ENCODE measurements around the gene SLAMF9.
A peak's percentile ranks its signal among the peaks of the same experiment; 100 is the strongest.

The SLAMF9 gene

DNA sequence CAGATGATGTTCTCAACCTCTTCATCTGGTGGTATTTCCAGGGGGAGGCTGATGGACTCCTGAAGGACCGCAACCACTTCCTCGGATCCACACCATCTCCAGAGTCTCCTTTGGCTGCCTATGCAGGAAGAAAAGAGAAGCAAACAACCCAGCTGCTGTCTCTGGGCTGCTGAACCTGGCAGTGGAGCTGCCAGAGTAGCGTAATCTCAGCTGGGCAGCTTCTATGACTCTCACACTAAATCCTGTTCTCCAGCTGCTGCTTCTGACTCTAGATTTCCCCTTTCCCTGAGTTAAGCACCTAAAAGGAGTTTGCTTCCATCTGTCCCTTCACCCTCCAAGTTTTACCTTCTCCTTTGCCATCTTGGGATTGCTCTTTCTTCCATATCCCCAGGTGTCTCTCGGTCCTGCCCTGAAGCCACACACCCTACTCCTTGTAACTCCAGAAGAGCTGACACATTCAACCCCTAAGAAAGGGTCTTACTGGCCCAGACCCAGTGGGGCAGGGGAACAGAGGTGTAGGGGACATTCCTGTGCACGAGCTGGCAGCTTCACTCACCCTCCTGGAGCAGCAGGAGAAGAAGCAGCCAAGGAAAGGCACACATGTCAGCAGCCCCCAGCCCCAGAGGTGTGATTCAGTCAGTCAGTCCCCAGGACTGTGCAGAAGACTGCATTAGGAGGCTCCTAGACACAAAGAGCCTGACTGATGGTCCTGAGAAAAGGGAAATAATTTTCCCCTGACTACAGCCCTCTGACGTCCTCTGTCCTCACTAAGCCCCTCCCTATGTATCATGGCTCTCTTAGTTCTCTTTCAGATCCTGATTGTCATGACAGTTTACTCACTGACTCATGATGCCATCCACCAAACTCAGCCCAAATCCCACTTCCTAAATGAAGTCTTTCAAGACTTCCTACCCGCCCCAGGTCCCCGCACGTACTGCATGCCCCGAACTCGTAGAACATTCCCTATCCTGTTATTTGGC, at the start of gene SLAMF9:
Gene SLAMF9, minus strand, starts transcription at position 702 of the 980 bp plus-strand sequence. Its CDS starts 100 bp downstream, at position 602.
- no peak for DNase-seq

DNA sequence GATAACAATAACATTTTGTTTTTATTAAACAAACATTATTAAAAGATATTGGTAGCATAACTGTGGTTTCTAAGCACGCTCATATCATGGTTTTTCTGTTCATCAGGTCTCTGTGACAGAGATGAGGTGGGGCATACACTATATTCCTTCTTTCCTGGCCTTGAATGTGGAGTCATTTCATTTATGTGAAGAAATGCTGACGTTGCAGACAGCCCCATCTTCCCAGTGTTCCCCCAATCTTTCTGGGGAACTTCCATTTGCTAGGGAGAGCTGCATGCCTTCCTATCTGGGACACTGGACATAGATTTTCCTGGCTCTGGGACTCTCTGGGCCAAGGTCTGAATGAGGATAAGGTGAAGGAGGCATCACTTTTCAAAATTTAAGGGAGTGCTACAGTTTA, 47.4 kb upstream of the SLAMF9 start:
- DNase-seq: no peak

DNA sequence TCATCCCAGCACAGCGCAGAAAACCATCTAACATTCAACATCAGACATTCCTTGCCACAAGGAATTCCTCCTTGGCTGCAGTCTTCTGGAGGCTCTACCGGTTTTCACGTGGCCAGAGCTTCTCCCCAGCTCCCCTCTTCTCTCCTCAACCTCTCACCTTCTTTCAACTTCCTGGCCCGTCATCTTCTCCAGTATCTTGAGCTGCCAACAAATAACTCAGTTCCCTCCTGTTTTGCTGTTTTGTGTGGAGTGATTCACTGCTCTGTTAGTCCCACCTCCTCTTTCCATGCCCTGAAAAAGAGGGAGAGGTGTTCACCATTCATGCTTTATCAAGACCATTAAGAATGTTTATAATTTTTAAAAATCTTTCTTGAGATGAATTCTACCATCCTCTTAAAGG, 45.2 kb upstream of the SLAMF9 start:
- no peak for DNase-seq

DNA sequence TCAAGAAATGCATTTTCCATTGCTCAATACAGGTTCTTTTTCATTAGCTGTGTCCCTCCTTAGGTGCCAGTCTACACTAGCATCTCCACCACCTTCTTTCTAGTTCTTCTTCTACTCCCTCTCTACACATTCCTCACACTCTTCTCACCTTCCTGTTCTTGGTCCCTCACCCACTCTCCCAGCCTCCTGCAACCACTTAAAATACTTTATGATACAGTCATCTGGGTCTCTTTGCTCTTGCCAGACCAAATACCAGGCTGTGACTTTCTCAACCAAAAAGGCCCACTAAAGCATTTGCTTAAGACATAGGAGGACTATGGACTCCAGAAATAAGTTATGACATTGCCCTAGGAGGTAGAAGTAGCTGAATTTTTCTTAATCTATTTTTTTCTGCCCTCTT, 42.6 kb upstream of the SLAMF9 start:
- peak; percentile 24 for DNase-seq

DNA sequence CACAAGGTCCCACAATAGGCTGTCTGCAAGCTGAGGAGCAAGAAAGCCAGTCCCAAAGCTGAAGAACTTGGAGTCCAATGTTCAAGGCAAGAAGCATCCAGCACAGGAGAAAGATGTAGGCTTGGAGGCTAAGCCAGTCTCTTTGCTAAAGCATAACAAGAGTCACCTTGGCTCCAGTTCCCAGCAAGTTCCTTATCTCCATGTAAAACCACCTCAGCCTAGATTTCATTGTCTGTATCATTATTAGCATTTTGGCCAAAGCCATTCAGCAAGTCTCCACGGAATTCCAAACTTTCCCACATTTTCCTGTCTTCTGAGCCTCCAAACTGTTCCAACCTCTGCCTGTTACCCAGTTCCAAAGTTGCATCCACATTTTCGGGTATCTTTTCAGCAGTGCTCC, 40.9 kb upstream of the SLAMF9 start:
- no peak for DNase-seq

DNA sequence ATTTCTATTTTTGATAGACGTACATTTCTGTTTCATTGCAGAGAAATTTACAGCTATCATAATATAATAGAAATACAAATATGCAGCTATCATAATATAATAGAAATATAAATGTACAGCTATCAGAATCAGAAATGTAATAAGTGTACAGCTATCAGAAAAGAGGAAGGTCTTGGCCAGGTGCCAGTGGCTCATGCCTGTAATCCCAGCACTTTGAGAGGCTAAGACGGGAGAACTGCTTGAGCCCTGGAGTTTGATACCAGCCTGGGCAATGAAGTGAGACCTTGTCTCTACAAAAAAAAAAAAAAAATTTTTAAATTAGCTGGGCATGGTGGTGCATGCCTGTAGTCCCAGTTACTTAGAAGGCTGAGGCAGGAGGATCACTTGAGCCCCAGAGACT, 39.9 kb upstream of the SLAMF9 start:
- no peak for DNase-seq

DNA sequence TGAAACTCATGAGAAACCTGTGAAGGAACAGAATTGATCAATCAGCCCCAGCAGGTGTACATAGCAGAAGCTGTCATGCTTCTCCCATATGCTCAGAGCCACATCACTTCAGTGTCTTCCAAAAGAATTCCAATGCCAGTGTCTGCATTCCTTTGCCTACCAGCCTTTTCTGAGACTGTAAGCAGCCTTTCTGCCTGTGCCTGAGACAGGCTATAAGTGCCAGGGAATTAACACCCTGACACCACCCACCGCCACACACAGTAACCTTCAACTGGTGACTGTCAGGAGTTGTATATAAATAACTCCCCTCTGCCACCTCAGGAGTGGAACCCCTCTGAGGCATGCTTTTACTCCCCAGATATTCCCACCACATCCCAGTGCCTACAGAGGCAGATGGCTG, 38.1 kb upstream of the SLAMF9 start:
- DNase-seq: no peak

DNA sequence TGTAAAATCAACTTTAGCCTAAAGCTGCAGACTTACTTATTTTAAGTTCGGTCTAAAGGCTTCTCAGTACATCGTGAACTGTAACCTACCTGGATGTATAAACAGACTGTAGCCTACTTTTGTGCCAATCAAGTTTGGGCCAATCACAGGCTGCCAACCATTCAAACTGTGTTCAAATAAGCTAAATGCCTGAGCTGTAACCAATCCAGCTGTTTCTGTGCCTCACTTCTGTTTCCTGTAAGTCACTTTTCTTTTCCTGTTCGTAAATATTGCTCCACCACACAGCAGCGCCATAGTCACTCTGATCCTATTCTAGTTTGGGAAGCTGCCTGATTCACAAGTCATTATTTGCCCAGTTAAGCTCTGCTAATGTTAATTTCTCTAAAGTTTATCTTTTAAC, 37.5 kb upstream of the SLAMF9 start:
- no peak for DNase-seq

DNA sequence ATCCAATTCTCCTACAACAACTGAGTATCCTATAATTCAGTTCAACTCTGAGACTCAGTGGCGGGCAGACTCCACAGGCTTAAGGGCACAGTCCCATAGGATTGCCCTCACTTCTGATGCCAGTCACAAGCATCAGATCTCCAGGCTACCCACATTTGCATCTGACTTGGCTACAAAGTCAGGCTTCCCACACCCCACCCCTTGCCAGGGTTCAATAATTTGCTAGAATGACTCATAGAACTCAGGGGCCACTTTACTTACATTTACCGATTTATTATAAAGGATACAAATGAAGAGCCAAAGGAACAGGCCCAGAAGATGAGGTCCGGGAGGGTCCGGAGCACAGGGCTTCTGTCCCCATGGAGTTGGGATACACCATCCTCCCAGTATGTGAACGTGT, 36.0 kb upstream of the SLAMF9 start:
- DNase-seq: no peak

DNA sequence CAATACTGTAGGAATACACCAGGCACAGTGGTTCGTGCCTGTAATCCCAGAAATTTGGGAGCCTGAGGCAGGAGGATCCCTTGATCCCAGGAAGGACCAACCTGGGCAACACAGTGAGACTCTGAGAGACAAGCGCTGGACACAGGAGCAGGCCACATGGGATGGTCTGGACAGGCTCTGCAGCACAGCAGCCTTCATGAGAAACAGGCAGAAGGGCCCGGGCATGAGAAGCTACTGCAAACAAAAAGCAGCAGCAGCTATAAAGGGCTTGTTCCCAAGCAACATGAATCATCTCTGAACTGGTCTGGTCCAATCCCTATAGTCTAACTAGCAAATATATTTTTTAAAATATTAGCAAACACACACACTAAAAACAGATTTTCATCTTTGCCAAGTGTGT, 35.5 kb upstream of the SLAMF9 start:
- DNase-seq: no peak

DNA sequence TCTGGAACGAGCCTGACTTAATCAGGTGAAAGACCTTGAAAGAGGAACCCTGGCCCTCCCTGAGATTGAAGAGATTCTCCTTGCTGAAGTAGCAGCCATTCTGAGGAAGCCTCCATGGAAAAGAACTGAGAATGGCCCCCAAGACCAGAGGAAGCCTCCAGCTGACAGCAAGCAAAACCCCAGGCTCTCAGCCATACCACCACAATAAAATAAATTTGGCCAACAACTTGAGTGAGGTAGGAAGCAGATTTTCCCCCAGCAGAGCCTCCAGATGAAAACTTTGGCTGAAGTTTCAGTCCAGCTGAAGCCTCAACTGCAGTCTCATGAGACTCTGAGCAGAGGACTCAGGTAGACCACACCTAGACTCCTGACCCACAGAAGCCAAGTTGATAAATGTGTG, 34.0 kb upstream of the SLAMF9 start:
- no peak for DNase-seq

DNA sequence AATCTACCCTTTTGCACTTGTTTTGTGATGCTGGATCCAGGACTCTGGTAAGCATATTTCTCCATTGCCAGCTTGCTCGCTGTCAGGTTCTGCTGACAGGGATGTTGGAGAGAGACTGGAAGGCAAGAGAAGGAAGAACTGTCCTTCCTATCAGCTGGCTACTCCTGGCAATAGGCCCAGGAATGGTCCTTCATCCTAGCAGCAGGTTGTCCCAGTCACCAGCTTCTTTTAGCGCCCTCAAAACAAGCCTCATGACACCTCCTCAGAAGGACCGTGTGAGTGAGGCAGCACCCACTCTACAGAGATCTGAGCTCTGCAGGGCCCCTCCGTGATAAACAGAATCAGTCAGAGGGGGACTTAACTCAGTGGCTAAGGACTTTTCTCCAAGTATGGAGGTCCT, 33.1 kb upstream of the SLAMF9 start:
- no peak for DNase-seq

DNA sequence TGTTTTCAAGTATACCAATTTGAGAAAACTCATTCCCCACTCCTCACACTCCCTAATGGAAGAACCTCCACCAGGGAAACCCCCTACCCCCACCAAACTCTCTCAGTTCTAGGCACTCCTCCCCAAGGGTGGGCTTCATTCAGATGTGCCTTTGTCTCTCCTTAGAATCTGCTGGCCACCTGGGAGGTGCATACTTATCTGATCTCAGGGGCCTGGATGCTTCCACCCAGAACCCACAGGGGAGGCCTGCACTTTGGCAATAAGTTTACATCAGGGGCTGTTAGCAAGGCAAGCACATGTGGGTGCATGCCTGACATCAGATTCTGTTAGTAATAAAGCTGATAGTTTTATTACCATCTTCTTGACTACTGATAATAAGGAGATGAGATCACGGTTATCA, 32.5 kb upstream of the SLAMF9 start:
- DNase-seq: no peak

DNA sequence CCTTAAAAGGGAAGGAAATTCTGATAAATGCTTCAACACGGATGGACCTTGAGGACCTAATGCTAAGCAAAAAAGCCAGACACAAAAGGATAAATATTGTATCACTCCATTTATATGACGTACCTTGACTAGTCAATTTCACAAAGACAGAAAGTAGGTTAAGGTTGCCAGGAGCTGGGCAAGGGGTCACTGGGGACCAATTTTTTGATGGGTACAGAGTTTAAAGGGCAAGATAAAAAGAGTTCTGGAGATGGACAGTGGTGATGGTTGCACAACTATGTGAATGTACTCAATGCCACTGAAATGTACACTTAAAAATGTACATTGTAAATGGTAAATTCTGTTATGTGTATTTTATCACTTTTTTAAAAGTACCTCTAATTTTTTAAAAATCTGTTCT, 32.1 kb upstream of the SLAMF9 start:
- DNase-seq: no peak

DNA sequence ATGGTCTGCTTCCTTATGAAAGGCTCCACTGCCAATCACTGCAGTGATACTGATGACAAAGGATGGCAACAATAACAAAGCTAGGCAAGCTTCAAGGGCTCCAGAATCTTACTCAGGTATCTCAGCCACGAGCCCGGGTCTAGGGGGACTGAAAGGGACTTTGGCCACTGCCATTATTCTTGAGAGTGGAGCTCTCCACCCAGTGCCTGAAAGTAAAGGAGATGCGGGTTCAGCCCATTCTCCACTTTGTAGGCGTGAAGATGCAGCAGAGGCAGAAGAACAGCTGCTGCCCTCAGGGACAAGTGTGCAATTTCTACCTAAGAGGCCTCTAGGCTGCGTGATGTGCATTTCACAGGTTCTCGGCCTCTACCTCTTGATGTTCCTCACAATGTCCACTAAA, 31.4 kb upstream of the SLAMF9 start:
- no peak for DNase-seq

DNA sequence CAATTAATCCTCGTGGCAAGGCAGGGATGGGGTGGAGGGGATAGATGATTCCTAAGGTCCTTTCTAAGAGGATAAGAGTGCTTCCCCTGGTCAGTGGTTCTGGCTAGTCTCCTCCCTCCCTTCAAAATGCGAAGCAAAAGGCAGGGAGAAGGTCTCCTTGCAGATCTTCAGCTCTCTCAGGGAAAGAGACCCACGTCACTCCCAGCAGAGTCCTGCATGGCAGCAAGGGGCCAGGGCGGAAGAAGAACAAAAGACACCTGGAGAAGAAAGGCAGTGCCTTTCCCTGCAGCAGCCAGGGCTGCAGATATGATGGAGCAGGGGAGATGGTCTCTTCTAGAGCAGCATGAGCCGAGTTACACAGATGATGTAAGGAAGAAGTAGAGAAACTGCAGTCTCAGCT, 29.6 kb upstream of the SLAMF9 start:
- DNase-seq: no peak

DNA sequence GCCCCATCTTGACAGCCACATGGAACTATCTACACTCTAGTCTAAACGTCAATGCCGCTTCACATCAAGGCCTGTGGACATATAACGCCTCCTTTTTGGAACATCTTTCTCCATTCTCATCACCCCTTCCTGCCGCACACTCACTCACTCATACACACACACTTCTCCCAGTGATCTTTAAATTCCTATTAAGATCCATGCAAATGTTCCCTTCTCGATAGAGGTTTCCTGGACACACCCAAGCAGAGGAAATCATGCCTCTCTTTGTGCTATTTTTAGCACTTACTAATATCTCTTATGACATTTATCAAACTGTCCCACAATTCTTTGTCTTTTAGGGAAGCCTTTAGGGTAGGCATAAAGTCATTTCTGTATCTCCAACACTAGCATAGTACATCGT, 28.2 kb upstream of the SLAMF9 start:
- no peak for DNase-seq

DNA sequence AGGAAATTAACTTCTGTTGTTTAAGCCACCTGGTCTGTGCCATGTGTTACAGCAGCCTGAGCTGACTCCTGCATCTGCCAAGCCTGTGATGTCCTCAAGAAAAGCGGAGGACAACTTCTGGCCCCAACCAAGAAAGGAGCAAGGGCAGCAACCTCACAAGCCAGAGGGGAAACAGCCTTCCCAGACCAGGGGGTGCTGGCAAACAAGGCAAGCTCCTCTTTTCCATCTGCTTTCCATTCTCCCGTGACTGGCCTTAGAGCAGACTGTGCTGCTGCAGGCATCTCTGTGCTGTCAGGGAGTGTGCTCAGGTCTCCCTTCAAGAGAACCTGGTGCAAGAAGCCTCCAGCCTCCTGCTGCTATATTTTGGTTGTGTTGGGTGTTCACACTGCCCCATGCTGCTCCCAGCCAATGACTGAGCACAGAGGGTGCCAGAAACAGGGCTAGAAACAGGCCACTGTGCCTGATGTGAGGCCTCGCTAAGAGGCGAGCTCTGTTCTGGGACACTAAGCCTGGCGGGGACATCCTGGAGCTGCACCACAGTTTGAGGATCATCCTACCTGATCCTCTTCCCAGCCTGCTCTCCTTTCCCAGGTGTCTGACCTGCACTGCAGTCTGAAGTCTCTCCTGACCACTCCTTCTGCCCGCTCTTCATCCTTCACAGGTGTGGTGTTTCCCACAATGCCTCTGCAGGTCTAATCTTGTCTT, 27.5 kb upstream of the SLAMF9 start:
- DNase-seq: no peak

DNA sequence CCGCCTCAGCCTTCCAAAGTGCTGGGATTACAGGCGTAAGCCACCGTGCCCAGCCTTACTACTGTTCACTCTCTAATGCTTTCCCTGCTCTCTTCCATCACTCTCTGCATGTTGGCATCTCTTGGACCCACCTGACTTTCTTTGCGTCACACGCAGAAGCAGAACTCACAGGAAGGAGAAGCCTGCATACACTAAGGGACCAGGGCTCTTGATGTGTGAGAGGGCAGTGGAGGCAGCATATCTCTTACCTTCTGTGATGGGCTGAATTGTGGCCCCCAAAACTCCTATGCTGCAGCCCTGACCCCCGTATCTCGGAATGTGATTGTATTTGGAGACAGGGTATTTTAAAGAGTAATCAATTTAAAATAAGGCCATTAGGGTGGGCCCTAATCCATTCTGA, 26.7 kb upstream of the SLAMF9 start:
- no peak for DNase-seq

DNA sequence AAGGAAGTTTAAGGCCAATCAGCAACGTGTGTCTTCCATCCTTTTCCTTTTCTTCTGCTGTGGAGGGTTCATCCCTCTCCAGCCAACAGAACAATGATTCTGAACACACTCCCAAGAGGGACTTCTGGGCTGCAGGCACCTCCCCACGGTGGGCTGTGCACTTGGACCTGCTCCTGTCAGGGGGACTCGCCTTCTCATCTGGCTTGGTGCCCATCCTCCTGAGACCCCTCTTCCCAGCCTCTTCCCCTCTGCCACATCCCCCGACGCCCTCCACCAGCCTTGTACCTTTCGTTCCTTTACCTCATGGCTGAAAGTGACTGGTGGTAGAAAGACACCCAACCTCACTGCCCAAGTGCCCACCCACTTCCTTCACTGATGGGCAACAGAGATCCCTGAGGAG, 26.0 kb upstream of the SLAMF9 start:
- DNase-seq: no peak

DNA sequence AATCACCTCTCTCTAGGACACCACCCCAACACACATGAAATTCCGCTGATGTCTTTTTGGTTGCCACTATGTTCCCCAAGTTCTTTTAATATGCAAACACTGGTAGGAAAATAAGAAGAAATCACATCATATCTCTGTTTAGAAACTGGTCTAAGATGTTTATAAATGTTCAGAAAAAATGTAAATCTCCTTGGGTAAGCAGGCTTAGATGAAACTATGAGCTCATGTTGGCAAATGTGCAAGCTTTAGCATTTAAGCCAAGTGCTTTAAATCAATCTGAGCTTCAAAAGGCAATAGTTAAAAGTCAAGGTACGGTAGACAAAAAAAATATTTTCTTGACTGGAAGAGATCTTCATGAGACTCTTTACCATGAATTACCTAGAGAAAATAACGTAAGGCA, 25.2 kb upstream of the SLAMF9 start:
- no peak for DNase-seq

DNA sequence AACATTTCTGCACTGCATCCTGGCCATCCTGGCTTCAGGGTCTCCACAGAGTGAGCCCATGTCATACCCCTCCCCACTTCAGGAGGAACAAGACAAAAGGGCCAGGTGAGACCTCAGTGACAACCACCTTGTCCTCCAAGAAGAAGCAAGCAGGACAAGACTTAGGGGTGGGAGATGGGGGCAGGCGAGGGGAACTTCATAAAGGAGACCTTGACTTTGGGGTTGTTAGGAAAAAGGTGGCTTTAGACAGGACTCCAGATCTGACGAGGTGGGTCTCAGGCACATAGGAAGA, 24.0 kb upstream of the SLAMF9 start:
- DNase-seq: no peak

DNA sequence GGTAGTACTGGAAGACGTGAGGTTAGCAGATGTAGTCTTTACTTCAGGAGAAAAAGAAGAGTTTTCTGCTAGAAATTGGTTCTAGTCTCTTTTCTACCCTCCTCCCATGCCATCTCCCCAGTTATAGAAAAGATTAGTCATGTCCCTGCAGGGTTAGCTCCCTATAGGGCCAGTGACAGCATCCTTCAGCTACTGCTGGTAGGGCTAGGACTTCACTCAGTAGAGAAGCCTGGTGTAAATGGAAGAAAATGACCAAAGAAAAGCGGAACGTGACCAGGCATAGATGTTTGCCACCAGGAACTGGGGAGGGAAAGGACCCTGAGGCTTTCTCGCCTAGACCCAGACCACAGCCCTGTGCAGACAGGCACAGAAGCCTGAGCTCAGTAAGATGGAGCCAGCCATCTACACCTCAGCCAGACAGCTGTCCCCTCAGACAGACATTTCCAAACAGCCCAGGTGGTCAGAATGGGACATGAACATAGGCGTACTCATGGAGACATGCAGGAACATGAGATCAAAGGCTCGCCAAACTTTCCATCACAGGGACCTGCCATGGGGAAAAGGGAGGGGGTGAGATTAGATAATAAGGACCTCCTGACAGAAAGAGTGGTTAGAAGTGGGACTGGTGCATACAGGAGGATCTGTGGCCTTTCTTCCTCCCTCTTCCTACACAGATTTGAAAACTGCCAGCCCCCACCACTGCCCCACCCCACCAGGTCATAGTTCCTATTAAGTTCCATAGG, 23.5 kb upstream of the SLAMF9 start:
- no peak for DNase-seq
